Activated naive CD4-positive, alpha-beta T cell (primary cell): Measurements from ENCODE around the gene ZIC1.

Experiments used
- DNase-seq, 4 experiments: peaks; one replicate each; lab custom pipeline; 2025; lab: John Stamatoyannopoulos, UW

Gene ZIC1

DNA sequence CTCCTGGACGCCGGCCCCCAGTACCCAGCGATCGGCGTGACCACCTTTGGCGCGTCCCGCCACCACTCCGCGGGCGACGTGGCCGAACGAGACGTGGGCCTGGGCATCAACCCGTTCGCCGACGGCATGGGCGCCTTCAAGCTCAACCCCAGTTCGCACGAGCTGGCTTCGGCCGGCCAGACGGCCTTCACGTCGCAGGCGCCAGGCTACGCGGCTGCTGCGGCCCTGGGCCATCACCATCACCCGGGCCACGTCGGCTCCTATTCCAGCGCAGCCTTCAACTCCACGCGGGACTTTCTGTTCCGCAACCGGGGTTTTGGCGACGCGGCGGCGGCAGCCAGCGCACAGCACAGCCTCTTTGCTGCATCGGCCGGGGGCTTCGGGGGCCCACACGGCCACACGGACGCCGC is 956 bp downstream of the ZIC1 start:
- DNase-seq = no peak

DNA sequence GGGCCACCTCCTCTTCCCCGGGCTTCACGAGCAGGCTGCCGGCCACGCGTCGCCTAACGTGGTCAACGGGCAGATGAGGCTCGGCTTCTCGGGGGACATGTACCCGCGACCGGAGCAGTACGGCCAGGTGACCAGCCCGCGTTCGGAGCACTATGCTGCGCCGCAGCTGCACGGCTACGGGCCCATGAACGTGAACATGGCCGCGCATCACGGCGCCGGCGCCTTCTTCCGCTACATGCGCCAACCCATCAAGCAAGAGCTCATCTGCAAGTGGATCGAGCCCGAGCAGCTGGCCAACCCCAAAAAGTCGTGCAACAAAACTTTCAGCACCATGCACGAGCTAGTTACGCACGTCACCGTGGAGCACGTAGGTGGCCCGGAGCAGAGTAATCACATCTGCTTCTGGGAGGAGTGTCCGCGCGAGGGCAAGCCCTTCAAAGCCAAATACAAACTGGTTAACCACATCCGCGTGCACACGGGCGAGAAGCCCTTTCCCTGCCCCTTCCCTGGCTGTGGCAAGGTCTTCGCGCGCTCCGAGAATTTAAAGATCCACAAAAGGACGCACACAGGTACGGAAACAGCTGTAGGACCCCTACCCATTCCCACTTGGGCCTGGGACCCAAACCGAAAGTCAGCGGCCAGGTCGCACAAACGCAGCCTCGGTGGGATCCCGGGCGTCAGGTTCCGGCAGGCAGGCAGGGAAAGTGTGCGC is 1.5 kb downstream of the ZIC1 start:
- DNase-seq = no peak

GRCh38 chr3:147411238-147411814 is 2.2 kb downstream of the ZIC1 start:
- DNase-seq = no peak

GRCh38 chr3:147411815-147412241 is 2.7 kb downstream of the ZIC1 start:
- DNase-seq = no peak

GRCh38 chr3:147412261-147412916 is 3.2 kb downstream of the ZIC1 start:
- no peak for DNase-seq

DNA sequence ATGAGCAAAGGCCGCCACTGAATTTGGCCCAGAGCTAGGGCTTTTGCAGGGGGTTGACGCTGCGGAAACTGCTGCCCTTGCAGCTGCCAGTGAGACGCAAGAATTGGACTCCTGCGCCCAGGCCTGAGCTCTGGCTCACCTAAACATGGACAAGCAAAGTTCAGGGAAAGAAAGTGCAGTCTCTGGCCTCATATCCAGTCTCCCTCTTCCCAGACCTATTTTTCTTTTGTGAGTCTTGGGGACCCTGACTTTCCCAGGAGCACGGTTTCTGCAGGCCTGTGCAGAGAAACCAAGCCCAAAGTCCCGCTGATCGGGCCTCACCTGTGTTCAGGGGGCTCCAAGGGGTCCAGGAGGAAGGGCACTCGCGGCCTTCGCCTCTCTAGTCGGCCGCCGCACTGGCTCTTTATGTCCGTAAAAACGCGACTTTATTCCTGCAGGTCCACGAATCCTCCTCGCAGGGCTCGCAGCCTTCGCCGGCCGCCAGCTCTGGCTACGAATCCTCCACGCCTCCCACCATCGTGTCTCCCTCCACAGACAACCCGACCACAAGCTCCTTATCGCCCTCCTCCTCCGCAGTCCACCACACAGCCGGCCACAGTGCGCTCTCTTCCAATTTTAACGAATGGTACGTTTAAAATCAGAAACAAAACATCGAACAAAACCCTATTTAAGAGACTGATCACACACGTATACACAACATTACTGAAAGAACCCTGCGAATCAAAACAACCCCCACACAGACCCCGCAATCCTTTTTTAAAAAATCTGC is 3.9 kb downstream of the ZIC1 start:
- no peak for DNase-seq

DNA sequence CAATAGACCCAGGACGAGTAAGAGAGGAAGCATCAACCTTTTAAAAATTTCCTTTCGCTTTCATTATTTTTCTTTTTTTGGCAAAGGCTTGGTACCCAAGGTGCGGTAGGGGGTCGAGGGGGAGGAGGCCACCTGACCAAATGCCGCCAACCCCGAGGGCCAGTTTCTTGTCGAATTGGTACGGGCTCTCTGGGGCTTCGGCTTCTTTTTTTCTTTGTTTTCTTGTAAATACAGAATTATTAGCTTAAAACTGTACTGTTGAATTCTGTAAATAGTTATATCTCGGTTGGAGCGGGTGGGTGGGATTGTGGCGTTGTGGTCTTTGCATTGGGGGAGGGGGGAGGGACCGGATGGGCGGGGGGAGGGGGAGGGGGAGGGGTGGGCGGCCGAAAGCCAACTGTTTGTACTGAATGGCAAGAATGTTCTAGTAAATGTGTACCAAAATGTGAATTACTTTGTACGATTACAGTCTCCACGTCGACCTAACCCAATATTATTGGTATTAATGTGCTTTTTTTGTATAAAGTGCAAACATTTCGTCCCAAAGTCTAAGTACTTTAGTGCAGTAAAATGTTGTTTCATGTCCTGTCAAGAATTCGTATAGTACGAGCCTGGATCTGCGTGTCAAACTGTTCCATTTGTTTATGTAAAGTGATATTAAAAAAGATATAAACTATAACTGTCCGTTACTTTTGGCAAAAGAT is 4.7 kb downstream of the ZIC1 start:
- DNase-seq = no peak

DNA sequence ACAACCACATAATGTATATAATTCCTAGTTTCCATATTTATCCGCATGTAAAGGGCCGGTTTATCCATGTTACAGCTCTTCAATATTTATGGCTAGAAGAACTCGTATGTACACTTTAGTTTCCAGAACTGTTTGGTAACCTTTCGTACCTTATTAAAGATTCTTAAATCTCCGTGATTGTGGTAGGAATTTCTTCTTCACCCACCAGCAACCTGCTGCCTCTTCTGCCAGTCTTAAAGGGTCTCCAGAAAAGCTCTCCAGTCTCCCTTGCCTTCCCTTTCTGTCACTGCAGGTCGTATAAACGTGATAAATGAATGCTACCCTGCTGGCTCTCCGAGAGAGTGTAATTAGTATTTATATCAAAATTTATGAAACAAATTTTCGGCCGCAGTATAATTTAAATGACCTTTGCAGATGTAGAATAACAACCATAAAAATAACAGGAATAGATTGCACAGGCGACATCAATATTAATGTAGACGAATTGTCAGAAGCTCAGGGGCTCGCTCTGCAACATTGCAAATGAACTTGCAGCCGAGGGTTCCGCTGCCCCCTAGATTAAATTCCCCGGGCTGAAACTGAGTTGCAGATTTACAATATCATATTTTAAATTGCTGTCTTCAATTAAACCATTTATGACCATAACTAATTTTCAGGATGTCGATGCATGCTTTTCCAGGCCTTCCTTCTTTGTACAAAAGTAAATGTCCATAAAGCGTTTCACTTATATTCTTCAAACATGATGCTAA is 5.4 kb downstream of the ZIC1 start:
- DNase-seq = no peak

DNA sequence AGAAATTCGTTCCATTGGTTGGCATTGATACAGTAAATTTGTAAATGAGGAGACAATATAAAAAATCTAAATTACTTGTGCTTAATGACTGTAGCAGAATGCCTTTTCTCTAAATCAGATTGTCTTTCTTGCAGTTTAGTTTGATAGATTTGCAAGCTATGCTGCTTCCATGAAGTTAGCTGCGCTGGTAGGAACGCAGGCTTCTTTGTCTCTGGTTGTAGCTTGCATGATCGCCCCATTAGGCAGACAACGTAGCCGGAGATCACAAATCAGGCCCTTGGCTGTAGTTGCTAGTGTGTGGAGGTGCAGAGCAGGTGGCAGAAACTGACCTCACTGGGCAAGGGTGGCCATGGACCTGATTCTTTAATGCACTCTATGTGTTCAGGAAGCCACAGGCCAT is 6.1 kb downstream of the ZIC1 start:
- DNase-seq = no peak

- DNase-seq = no peak
Observed at GRCh38 chr3:147415874-147416273, 6.7 kb downstream of the ZIC1 start.

DNA sequence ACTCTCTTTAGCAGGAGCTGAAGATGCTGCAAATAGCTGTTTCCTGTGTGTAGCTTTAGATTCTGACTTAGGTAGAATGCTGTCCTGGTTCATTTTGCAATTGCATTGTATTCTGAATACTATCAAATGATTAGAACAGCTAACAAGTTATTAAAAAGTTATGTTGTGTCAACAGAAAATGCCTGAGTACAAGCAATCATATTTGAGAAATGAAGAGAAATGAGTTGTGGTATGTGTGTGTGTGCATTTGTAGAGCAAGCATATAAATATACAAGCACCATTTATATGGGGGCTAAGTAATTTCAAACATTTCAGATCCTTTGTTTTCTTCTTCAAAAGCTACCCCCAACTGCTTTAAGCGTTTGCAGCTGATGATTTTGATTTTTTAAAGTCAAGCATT is 7.8 kb downstream of the ZIC1 start:
- DNase-seq = no peak

GRCh38 chr3:147417551-147418295 is 8.6 kb downstream of the ZIC1 start:
- no peak for DNase-seq

DNA sequence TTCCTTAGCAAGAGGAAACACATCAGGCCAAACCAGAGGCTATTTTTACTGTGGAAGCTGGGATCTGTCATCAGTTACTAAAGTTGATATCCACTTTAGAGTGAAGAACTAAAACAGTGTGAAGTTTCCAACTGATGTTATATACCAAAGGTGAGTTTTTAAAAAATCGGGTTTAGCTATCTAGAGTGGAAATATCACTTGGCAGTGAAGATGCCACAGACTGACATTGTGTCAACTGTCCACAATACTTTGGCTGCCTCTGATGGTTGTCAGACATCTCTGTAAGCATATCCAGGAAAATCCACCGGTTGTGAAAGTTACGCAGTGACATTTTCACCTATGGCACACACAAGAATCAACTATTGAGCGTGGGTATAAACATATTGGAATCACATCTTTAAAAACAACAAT is 9.2 kb downstream of the ZIC1 start:
- DNase-seq = no peak

DNA sequence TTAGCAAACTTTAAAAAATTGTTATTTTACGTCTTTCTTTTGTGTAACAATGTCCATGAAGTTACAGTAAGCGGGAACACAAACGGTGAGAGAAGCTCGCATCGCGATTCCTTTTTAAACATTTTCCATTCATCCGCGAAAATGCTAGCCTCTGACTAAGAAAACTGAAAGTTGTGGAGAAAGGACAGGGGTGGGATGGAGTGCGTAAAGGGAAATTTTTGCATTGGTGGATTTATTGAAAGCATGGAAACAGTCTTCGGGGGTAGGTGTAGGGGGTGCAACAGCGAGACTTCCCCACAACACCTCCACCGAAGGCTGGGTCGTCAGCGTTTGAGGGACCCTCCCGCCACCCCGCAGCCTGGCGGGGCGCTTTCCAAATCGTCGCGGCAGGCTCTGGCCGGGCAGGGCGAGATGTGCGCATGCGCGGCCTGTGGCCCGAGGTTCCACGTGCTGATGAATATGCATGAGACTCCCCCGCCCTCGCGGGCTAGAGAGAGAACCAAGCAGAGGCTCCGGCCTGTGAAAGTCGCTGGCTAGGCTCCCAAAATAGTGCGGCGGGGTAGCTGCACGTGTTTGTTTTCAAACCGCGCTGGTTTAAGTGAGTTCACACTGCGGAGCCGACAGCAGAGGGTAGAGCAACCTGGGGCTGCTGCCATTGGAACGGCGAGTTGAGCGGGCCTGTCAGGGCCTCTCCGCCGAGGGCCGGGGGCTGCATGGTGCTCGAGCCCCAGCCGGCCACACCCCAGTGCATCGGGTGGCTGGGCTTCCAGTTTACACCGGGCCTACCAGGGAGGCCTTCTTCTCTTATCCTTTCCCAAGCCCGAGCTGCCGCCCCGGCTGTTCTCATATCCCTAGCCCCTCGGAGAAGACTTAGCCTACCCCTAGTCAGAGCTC is 9.9 kb downstream of the ZIC1 start:
- no peak for DNase-seq

DNA sequence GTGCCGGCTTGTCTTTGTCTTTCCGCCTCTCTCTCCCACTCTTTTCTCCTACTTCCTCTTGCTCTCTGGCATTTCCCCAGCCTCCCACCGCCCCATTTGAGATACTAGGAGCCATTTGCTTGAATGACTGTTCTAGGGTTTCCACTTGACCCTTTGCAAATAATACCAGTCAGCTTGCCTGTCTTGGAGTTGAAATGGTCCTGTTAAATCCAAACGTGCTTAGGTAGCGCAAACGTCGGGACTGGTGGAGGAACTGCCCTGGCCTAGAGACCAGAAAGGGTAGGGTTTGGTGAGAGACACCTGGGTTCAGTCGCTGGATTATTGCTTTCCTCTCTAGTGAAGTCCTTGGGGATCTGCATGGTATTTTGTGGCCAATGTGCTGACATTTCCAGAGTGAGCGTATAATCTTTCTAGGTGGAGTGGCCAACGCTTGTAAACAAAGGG is 10.6 kb downstream of the ZIC1 start:
- no peak for DNase-seq

- DNase-seq = no peak
Observed at GRCh38 chr3:147420353-147421183, 11.4 kb downstream of the ZIC1 start.

GRCh38 chr3:147421184-147421912 is 12.2 kb downstream of the ZIC1 start:
- DNase-seq = no peak

- DNase-seq = no peak
Observed at GRCh38 chr3:147422196-147422595, 13.0 kb downstream of the ZIC1 start.
